A673 (cell line): ENCODE measurements around the gene SCNM1.

Experiments
- CTCF ChIP-seq: fragments of 300-800, 200-600 bp; sonication (generic); conservative IDR thresholded peaks from 2 replicates; pipeline ENCODE4 v1.5.1; 2017; ENCODE audit warnings: low read depth, mild to moderate bottlenecking, antibody characterized with exemption, low read length, moderate library complexity, mixed read lengths
- EZH2 ChIP-seq: fragments of 200-600 bp; sonication (generic); IDR thresholded peaks from 2 replicates; pipeline ENCODE4 v1.6.1; 2017; ENCODE audit warnings: borderline replicate concordance, low read depth, mild to moderate bottlenecking, mixed read lengths, antibody characterized with exemption, low read length; ENCODE audit not compliant: poor library complexity, severe bottlenecking

- TF ChIP-seq CTCF, result no peak
- TF ChIP-seq EZH2, result no peak
These were observed 32.7 kb upstream of the SCNM1 start for GRCh38 chr1:151133018-151133806.
